ENCODE results near the gene SLC45A1. TPM values are rescaled to one million over a fixed set of nuclear protein-coding genes. Genes with fewer than 3 reads are reported as not detected.

SLC45A1 gene
- total RNA-seq, 1 donor from 2014 or later: under 0.01 TPM

DNA sequence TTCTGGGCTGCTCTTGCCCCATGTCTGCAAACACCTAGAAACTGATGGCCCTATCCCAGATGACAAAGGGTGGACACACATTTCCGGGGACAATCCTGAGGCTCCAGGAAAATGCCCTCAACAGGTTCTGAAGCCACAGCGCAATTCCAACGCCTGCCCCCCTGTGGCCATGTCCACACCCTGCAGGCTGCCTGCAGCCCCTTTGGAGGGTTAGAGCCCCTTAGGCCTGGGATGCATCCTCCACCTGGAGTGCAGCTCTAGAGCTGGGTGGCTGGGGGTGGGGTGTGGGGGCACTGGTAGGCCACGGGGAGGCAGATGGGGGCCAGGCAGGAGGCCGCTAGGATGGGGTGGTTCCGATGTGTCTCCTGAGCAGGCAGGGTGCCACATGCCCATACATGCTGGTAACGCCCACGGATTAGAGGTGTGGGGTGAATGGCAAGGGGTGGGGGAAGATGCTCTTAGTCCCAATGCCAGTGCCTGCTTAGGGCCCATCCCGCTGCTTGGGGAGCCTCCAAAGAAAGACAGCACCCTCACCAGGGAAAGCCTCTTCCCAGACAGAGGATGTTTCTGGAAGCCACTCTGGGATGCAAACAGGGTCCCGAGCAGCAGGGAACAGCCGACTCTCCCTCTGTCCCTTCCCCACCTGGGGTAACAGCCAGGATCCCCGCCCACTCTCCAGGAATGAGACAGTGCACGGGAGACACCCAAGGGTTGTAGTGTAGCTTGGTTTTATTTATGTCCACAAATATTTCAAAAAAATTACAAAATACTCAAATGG, 34.0 kb downstream of the SLC45A1 start:
- no peaks in the 10 kb centered on the region for H3K9me3 ChIP-seq (ENCODE audit: control insufficient read depth in 3 of 3, low read length in 3 of 3)
- H3K4me1 ChIP-seq (ENCODE audit: control insufficient read depth in 3 of 3, insufficient read depth in 3 of 3, low read length in 3 of 3): peaks cover 33 to 56% (median 55%) of the 10 kb centered on the region in 3 donors
- peak overlapping the region; percentile 62 for H3K27ac ChIP-seq (ENCODE audit: low read depth, low read length)
- H3K4me3 ChIP-seq (ENCODE audit: low read length in 3 of 3): no peak overlapping the region
- peaks cover 32 to 42% (median 34%) of the 10 kb centered on the region in 3 donors for H3K36me3 ChIP-seq (ENCODE audit: control insufficient read depth in 3 of 3, insufficient read depth in 3 of 3, low read length in 3 of 3)
- H3K9ac ChIP-seq (ENCODE audit: low read depth in 1 of 3, low read length in 3 of 3): no peak overlapping the region
- H3K27me3 ChIP-seq (ENCODE audit: control insufficient read depth in 3 of 3, insufficient read depth in 3 of 3, low read length in 3 of 3): no peaks in the 10 kb centered on the region

DNA sequence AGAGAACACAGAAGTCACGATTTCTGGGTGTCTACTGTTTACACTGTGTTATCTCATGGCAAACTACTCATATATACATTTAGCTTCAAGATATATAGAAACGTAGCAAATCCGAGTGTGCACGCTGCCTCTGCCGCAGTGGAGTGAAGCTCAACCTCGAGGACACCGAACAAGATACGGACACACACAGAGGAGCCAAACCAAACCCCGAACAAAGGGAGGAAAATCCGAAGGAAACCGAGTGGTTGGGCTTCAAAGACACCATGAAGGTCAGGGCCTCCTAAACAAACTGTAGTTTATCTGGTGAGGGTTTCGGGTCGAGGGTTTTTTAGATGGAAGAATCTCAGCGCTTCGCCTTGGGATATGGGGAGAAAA, 34.5 kb downstream of the SLC45A1 start:
- Histone ChIP-seq H3K9me3 (ENCODE audit: control insufficient read depth in 3 of 3, low read length in 3 of 3) (no peaks in the 10 kb centered on the region), H3K27me3 (ENCODE audit: control insufficient read depth in 3 of 3, insufficient read depth in 3 of 3, low read length in 3 of 3) (no peaks in the 10 kb centered on the region), H3K36me3 (ENCODE audit: control insufficient read depth in 3 of 3, insufficient read depth in 3 of 3, low read length in 3 of 3) (peaks cover 37 to 48% (median 40%) of the 10 kb centered on the region in 3 donors), H3K4me3 (ENCODE audit: low read length in 3 of 3) (no peak overlapping the region), H3K27ac (ENCODE audit: low read depth, low read length) (peak overlapping the region; percentile 62), H3K4me1 (ENCODE audit: control insufficient read depth in 3 of 3, insufficient read depth in 3 of 3, low read length in 3 of 3) (peaks cover 34 to 62% (median 57%) of the 10 kb centered on the region in 3 donors), H3K9ac (ENCODE audit: low read depth in 1 of 3, low read length in 3 of 3) (no peak overlapping the region)

DNA sequence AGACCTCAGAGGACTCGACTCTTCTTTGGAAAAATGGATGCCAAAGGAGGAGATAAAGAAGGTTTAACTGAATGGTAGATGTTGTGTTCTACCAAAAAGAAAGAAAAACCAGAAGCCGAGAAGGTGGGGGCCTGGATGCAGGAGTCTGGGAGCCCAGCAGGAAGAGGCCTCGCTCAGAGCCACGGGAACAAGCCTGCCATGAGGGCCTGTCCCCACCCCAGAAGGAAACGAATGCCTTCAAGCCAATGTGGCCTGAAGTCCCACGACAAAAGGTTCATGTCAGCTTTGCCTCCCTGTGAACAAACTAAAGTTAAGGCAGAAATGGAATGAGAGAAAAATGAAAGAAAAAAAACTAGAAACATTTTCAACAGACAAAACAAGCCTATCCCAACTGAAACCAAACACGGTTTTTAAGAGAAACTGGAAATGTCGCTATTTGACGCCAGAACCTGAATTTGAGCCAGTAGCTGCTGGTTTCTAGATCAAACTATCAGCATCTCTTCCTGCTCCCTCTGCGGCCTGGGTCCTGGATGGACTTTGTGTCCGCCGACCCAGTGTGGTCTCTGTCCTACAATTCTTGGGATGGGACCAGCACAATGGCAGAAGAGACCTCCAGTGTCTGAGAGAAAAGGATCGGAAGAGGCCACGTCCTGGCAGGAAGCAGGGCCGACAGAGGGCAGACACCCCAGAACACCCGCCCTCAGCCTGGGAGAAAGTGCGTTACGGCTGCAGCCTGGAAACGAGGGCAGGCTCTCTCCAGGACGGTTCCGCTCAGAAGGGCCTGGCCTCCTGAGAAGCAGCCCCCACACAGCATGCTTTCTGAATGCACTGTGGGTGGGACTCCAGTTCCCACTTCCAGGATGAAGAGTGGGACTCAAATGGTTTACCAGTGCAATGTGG, 35.2 kb downstream of the SLC45A1 start:
- no peak overlapping the region for H3K4me3 ChIP-seq (ENCODE audit: low read length in 3 of 3)
- peak overlapping the region in 2 of 3 donors; percentile 16 to 23 for H3K9ac ChIP-seq (ENCODE audit: low read depth in 1 of 3, low read length in 3 of 3)
- peaks cover 44 to 54% (median 47%) of the 10 kb centered on the region in 3 donors for H3K36me3 ChIP-seq (ENCODE audit: control insufficient read depth in 3 of 3, insufficient read depth in 3 of 3, low read length in 3 of 3)
- no peaks in the 10 kb centered on the region for H3K9me3 ChIP-seq (ENCODE audit: control insufficient read depth in 3 of 3, low read length in 3 of 3)
- H3K27me3 ChIP-seq (ENCODE audit: control insufficient read depth in 3 of 3, insufficient read depth in 3 of 3, low read length in 3 of 3): no peaks in the 10 kb centered on the region
- peak overlapping the region; percentile 62 for H3K27ac ChIP-seq (ENCODE audit: low read depth, low read length)
- H3K4me1 ChIP-seq (ENCODE audit: control insufficient read depth in 3 of 3, insufficient read depth in 3 of 3, low read length in 3 of 3): peaks cover 38 to 68% (median 63%) of the 10 kb centered on the region in 3 donors

DNA sequence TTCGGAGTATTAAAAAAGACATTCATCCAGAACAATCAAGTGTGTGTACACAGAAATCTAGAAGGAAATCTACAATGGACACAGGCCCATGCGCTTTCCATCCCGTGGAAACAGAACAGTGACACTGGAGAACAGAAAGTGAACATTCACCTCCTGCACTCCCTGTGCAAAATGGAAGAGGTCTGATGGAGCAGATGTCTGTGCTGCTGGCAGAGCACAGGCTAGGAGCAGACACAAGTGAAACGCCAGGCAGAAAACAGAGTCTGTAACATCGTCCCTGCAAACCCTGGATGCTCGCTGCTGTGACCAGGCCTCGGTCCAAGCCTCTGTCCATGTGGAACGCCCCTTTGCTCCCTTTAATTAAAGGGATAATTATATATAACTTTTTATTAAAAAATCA, 36.1 kb downstream of the SLC45A1 start:
- Histone ChIP-seq H3K36me3 (ENCODE audit: control insufficient read depth in 3 of 3, insufficient read depth in 3 of 3, low read length in 3 of 3) (peaks cover 52 to 63% (median 55%) of the 10 kb centered on the region in 3 donors), H3K4me3 (ENCODE audit: low read length in 3 of 3) (no peak overlapping the region), H3K9ac (ENCODE audit: low read depth in 1 of 3, low read length in 3 of 3) (no peak overlapping the region), H3K27me3 (ENCODE audit: control insufficient read depth in 3 of 3, insufficient read depth in 3 of 3, low read length in 3 of 3) (no peaks in the 10 kb centered on the region), H3K27ac (ENCODE audit: low read depth, low read length) (peak overlapping the region; percentile 62), H3K9me3 (ENCODE audit: control insufficient read depth in 3 of 3, low read length in 3 of 3) (no peaks in the 10 kb centered on the region), H3K4me1 (ENCODE audit: control insufficient read depth in 3 of 3, insufficient read depth in 3 of 3, low read length in 3 of 3) (peaks cover 38 to 64% (median 60%) of the 10 kb centered on the region in 3 donors)

DNA sequence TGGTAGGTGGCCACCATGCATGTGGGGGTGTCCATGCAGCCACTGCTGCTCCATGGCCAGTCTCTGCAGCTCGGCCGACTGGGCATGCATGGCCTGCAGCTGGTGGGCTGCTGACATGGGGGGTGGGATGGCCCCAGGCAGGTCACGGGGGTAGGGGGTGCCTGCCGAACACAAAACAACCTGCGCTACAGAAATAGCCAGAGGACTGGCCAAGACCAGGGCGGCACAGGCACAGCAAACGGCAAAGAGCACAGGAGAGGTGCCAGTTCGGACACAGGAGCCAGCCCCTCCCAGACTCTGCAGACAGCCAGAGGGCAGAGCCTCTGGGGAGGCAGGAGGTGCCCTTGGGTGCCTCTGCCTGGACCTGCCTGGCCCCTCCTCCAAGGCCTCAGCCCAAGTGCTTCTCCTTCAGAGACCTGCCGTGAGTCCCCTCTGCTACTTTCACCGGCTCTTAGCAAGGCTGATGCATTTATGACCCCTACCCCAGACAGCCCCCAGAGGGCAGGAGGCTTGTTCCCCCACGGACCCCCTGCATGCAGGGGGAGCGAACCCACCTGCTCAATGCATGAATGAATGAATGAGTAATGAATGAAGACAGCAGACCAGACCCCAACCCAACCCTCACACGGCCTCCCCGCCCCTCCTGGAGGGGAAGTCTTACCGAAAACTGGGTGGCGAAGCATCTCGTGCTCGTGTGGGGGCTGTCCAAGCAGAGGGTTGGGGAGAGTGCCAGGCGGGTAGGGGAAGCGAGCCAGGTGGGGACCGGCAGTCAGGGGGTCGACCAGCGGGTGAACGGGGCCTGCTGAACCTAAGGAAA, 37.7 kb downstream of the SLC45A1 start:
- no peaks in the 10 kb centered on the region for H3K27me3 ChIP-seq (ENCODE audit: control insufficient read depth in 3 of 3, insufficient read depth in 3 of 3, low read length in 3 of 3)
- no peaks in the 10 kb centered on the region for H3K9me3 ChIP-seq (ENCODE audit: control insufficient read depth in 3 of 3, low read length in 3 of 3)
- no peak overlapping the region for H3K27ac ChIP-seq (ENCODE audit: low read depth, low read length)
- peak overlapping the region in 1 of 3 donors; percentile 50 for H3K9ac ChIP-seq (ENCODE audit: low read depth in 1 of 3, low read length in 3 of 3)
- H3K4me3 ChIP-seq (ENCODE audit: low read length in 3 of 3): peak overlapping the region in 1 of 3 donors; percentile 22
- peaks cover 60 to 76% (median 68%) of the 10 kb centered on the region in 3 donors for H3K36me3 ChIP-seq (ENCODE audit: control insufficient read depth in 3 of 3, insufficient read depth in 3 of 3, low read length in 3 of 3)
- peaks cover 30 to 58% (median 53%) of the 10 kb centered on the region in 3 donors for H3K4me1 ChIP-seq (ENCODE audit: control insufficient read depth in 3 of 3, insufficient read depth in 3 of 3, low read length in 3 of 3)

DNA sequence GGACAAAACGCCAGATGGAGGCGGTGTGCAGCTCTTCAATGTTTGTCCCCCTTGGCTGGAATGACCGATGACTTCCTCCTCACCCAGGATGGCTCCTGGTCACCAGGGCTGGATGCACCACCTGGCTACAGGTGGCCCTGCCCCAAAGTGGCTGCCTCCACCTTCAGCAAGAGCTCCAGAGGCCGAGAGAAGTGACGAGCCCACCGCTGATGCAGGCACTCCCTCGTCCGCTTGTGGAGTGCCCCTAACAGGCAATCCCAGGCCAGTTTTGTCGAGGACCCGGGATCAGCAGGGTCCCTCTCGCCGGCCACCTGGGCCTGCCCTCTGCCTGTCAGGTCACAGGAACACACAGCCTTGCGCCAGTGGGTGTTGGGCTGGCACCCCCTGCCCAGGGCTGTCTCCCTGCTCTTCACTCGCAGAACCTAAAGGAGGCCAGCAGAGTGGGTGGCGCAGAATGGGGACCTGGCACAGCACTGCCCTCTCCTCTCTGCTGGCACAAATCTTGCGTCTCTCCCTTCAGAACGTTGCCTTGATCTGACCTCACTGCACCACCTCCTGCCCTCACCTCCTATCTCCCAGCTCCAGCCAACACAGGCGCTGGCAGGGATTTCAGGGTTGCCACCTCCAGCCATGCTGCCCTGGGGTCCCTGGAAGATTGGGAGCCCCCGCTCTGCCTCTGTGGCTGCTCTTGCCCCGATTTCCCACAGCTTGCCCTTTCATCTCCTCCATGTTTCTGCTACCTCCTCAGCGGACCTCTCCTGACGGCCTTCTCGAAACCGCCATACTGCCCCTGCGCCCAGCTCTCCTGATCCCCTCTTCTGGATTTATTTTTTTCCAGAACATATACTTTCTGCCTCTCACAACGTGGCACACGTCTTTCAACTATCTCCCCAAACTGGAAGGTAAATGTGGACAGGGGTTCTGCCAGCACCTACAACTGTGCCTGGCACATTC, 38.6 kb downstream of the SLC45A1 start:
- Histone ChIP-seq H3K27me3 (ENCODE audit: control insufficient read depth in 3 of 3, insufficient read depth in 3 of 3, low read length in 3 of 3) (no peaks in the 10 kb centered on the region), H3K9me3 (ENCODE audit: control insufficient read depth in 3 of 3, low read length in 3 of 3) (no peaks in the 10 kb centered on the region), H3K9ac (ENCODE audit: low read depth in 1 of 3, low read length in 3 of 3) (peak overlapping the region in 1 of 3 donors; percentile 25), H3K27ac (ENCODE audit: low read depth, low read length) (no peak overlapping the region), H3K4me3 (ENCODE audit: low read length in 3 of 3) (no peak overlapping the region), H3K4me1 (ENCODE audit: control insufficient read depth in 3 of 3, insufficient read depth in 3 of 3, low read length in 3 of 3) (peaks cover 26 to 58% (median 51%) of the 10 kb centered on the region in 3 donors), H3K36me3 (ENCODE audit: control insufficient read depth in 3 of 3, insufficient read depth in 3 of 3, low read length in 3 of 3) (peaks cover 67 to 84% (median 76%) of the 10 kb centered on the region in 3 donors)

DNA sequence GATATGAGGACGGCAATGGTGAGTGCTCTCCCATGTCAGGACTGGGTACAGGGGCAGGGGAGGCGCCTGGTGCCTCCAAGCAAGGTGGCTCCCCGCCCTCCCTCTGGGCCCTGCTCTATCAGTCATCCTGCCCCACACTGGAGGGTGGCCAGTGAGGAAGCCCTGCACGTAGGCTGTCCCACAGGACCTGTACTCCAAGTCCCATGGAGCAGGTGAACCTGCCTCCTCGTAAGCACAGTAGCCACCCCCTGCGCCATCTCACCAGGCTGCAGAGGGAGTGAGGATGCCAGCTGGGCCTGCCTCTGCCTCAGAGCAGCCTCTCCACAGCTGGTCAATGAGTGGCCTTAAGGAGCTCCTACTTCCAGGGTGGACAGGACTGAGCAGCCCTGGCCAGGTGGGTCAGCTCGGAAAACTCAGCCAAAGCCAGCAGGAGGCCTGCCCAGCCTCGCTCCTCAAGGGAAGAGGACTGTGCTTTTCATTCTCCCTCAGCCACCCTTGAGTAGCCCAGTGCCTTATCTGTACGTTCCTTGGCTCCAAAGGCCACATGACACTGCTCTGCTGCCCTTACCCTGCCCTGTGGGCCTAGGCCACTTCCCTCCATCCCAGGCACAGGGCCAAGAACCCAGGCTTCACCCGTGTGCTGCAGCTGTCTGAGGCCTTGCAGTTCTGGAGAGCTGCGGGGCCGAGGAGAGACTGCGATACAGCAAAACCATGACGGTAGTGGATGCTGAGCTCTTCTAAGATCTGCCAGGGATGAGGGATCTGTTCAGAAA, 39.6 kb downstream of the SLC45A1 start:
- Histone ChIP-seq H3K9ac (ENCODE audit: low read depth in 1 of 3, low read length in 3 of 3) (peak overlapping the region in 1 of 3 donors; percentile 50), H3K4me1 (ENCODE audit: control insufficient read depth in 3 of 3, insufficient read depth in 3 of 3, low read length in 3 of 3) (peaks cover 22 to 57% (median 46%) of the 10 kb centered on the region in 3 donors), H3K9me3 (ENCODE audit: control insufficient read depth in 3 of 3, low read length in 3 of 3) (no peaks in the 10 kb centered on the region), H3K36me3 (ENCODE audit: control insufficient read depth in 3 of 3, insufficient read depth in 3 of 3, low read length in 3 of 3) (peaks cover 77 to 90% (median 86%) of the 10 kb centered on the region in 3 donors), H3K27me3 (ENCODE audit: control insufficient read depth in 3 of 3, insufficient read depth in 3 of 3, low read length in 3 of 3) (no peaks in the 10 kb centered on the region), H3K27ac (ENCODE audit: low read depth, low read length) (no peak overlapping the region), H3K4me3 (ENCODE audit: low read length in 3 of 3) (no peak overlapping the region)

DNA sequence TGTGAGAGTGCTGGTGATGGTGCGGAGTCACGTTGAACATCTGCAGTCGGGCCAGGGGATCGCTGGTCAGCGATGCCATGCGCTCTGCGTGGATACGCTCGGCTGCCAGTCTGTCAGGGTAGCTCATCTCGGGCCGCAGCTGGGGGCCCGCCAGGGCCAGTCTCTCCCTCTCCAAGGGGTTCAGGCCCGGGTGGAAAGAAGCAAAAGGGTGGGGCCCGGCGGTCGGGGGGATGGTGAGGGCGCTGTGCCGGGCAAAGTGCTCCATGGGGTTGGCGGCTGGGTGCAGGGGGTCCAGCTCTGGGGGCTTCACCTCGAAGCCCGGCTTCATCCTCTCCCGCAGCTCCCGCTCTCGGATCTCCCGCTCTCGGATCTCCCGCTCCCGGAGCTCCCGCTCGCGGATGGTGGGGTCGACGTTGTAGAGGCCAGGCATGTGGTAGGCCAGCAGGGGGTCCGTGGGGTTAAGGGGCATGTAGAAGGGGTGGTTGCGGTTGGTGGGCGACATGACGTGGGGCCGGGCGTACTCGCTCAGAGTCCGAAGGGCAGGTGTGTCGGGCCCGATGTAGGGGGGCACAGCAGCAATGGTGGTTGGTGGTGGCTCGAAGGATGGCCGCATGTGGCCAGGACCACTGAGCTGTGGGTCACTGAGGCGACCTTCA, 40.5 kb downstream of the SLC45A1 start:
- H3K4me3 ChIP-seq (ENCODE audit: low read length in 3 of 3): no peak overlapping the region
- peaks cover 83 to 94% (median 88%) of the 10 kb centered on the region in 3 donors for H3K36me3 ChIP-seq (ENCODE audit: control insufficient read depth in 3 of 3, insufficient read depth in 3 of 3, low read length in 3 of 3)
- H3K4me1 ChIP-seq (ENCODE audit: control insufficient read depth in 3 of 3, insufficient read depth in 3 of 3, low read length in 3 of 3): peaks cover 26 to 58% (median 46%) of the 10 kb centered on the region in 3 donors
- H3K27me3 ChIP-seq (ENCODE audit: control insufficient read depth in 3 of 3, insufficient read depth in 3 of 3, low read length in 3 of 3): no peaks in the 10 kb centered on the region
- no peak overlapping the region for H3K27ac ChIP-seq (ENCODE audit: low read depth, low read length)
- H3K9ac ChIP-seq (ENCODE audit: low read depth in 1 of 3, low read length in 3 of 3): peak overlapping the region in 1 of 3 donors; percentile 28
- H3K9me3 ChIP-seq (ENCODE audit: control insufficient read depth in 3 of 3, low read length in 3 of 3): no peaks in the 10 kb centered on the region
